GM18870 (cell line): ENCODE data around the gene FAM25C.
"Not testable (repeated sequence)": the region's sequence is repeated elsewhere in the genome, so short reads cannot be mapped to it uniquely, and the experiment has no call there.

ENCODE experiments used
- ATAC-seq: cut with Tn5 transposase; IDR thresholded peaks from one replicate; pipeline ENCODE4 v1.9.1; 2021; ENCODE audit warnings: moderate library complexity; ENCODE audit not compliant: unreplicated experiment

FAM25C gene

DNA sequence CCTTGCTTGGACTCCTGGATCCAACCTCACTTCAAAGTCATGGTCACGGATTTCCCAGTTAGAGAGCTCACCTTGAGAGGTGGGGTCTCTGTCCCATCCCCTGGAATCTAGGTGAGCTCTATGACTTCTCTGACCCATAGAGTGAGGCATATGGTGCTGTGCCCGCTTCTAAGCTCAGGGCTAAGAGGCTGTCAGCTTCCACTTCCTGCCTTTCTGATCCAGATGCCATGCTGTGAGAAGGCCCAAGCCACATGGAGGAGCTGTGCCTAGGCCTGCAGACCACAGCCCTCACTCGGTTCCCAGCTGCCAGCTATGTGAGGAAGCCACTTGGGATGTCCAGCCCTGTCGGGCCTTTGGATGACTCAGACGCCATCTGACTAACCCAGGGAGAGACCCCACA, 39.9 kb downstream of the FAM25C start:
- ATAC-seq: not testable (repeated sequence)

DNA sequence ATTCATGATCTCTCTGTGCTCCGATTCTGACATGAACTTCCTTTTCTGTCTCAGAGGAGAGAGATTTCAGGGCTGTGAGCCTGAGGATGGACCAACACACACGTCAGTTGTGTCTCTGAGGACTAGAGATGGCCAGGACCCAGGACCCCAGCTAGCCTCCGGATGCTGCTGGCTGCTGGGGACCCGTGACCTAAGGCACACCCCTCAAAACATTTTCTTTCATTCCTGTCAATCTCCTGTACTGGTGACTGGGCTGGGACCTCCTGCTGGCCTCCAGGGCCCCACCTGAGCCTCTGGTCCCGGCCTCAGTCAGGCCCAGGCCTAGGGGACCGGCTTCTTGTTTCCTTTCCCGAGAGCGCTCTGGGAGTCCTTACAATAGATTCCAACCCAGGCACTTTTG, 42.4 kb downstream of the FAM25C start:
- not testable (repeated sequence) for ATAC-seq

DNA sequence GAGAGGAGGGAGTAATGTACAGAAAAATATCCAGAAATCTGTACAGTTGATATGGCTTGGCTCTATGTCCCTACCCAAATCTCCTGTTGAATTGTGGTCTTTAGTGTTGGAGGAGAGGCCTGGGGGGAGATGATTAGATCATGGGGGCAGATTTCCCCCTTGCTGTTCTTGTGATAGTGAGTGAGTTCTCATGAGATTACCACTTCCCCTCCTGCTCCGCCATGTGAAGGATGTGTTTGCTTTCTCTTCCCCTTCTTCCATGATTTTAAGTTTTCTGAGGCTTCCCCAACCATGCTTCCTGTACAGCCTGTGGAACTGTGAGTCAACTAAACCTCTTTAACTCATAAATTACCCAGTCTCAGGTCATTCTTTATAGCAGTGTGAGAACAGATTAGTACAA, 52.2 kb downstream of the FAM25C start:
- ATAC-seq: not testable (repeated sequence)
